CD4-positive, alpha-beta memory T cell (primary cell): ENCODE results near the gene SEC11A. TPM values are rescaled to one million over a fixed set of nuclear protein-coding genes. Genes with fewer than 3 reads are reported as not detected.

Source experiments
- CTCF ChIA-PET: fragments of 350-600 bp; sonication (Branson Sonifier 250); formaldehyde crosslinking; loops from one replicate; lab custom pipeline; 2021; ENCODE audit warnings: inconsistent platforms; ENCODE audit not compliant: partially characterized antibody; lab: Charles Lee
- POLR2A ChIA-PET: fragments of 350-600 bp; sonication (Branson Sonifier 250); formaldehyde crosslinking; loops from one replicate; lab custom pipeline; 2021; ENCODE audit not compliant: partially characterized antibody; lab: Charles Lee
- DNase-seq, 5 donors: peaks; one replicate each; pipeline versions ENCODE4 v3.0.0 to v3.0.0-alpha.2; 2020 to 2022; ENCODE audit warnings: mixed read lengths in 1 of 5
- H3K27ac ChIP-seq: one replicate; pipeline ENCODE4 v1.7.0; 2013; ENCODE audit warnings: low read depth, low read length
- H3K27me3 ChIP-seq: 2 replicates; pipeline ENCODE4 v1.7.0; 2013; ENCODE audit warnings: mild to moderate bottlenecking, low read length, moderate library complexity; ENCODE audit not compliant: insufficient read depth
- H3K36me3 ChIP-seq: 2 replicates; pipeline ENCODE4 v1.7.0; 2013; ENCODE audit warnings: mild to moderate bottlenecking, low read length, moderate library complexity; ENCODE audit not compliant: insufficient read depth
- H3K4me1 ChIP-seq: 2 replicates; pipeline ENCODE4 v1.7.0; 2013; ENCODE audit warnings: mild to moderate bottlenecking, low read length, moderate library complexity; ENCODE audit not compliant: insufficient read depth
- H3K4me3 ChIP-seq, 2 donors: one replicate each; pipeline ENCODE4 v1.7.0; 2013; ENCODE audit warnings: low read length in 2 of 2, mild to moderate bottlenecking in 1 of 2
- H3K9me3 ChIP-seq, 2 donors: one replicate each; pipeline ENCODE4 v1.7.0; 2013; ENCODE audit warnings: low read length in 2 of 2, control low read depth in 1 of 2; ENCODE audit not compliant: control insufficient read depth in 1 of 2
- H3K27ac Mint-ChIP-seq, 7 donors: one replicate each; pipeline ENCODE4 v1.8.0; 2020 to 2021; ENCODE audit warnings: mixed read lengths in 7 of 7, mild to moderate bottlenecking in 6 of 7, inconsistent platforms in 3 of 7, moderate library complexity in 3 of 7
- H3K27me3 Mint-ChIP-seq, 2 donors: one replicate each; pipeline ENCODE4 v1.8.0; 2020 to 2021; ENCODE audit warnings: mixed read lengths in 2 of 2
- H3K36me3 Mint-ChIP-seq, 2 donors: one replicate each; pipeline ENCODE4 v1.8.0; 2020 to 2021; ENCODE audit warnings: mixed read lengths in 2 of 2, inconsistent platforms in 1 of 2, mild to moderate bottlenecking in 1 of 2
- H3K4me1 Mint-ChIP-seq, 4 donors: one replicate each; pipeline ENCODE4 v1.8.0; 2020 to 2021; ENCODE audit warnings: mixed read lengths in 4 of 4, mild to moderate bottlenecking in 1 of 4
- H3K4me3 Mint-ChIP-seq, 8 donors: one replicate each; pipeline ENCODE4 v1.8.0; 2020 to 2021; ENCODE audit warnings: mixed read lengths in 8 of 8, mild to moderate bottlenecking in 7 of 8, moderate library complexity in 6 of 8, inconsistent platforms in 3 of 8
- H3K9me3 Mint-ChIP-seq, 8 donors: one replicate each; pipeline ENCODE4 v1.8.0; 2020 to 2021; ENCODE audit warnings: mixed read lengths in 8 of 8, mild to moderate bottlenecking in 5 of 8, inconsistent platforms in 3 of 8, moderate library complexity in 1 of 8
- intact Hi-C: fragments of 100-400 bp; cut with micrococcal nuclease; formaldehyde crosslinking; loops from one replicate; pipeline ENCODE4 v1.15.1; 2023
- polyA plus RNA-seq, 2 donors: library from polyadenylated mRNA; unstranded; fragments of 300-500 nt; fragmentation: Illumina TruSeq; gene quantifications; one replicate each; pipeline ENCODE4 v1.2.3, GENCODE V29; 2021
- total RNA-seq, 2 experiments: library from RNA; stranded (reverse); gene quantifications; one replicate each; pipeline ENCODE4 v1.2.3, GENCODE V29; 2021

The SEC11A gene
- total and polyA plus RNA-seq, 4 experiments from 2014 or later, result 85.0 to 168 (median 108) TPM

DNA sequence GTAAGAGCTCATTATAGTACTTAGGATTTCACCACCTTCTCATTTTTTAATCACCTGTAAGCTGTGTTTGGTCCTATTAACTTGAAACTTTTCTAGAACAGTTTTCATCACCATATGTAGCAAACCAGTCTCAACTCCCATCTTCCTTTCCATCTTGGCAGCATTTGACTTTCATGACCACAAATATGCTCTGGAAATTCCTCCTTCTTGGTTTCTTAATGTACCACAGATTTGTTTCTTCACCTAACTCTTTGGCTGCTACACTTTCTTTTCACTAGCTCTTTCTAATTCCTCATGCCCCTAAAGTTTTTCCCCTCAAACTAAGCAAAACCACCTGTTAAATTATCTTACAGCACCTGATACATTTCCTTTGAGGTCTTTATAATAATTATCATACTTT, 44.7 kb downstream of the SEC11A start:
- H3K36me3 Mint-ChIP-seq, result peaks cover 34 to 68% of the 10 kb centered on the region in 2 donors
- H3K27ac ChIP-seq, result no peak overlapping the region
- DNase-seq, result no peak
- H3K27ac Mint-ChIP-seq, result peak overlapping the region in 3 of 7 donors; percentile 72 to 80 (median 78)
- ChIA-PET CTCF (interaction anchor here (1.4 to 1.5 kb wide), 2 partner anchors 11 to 64 kb away, joined by 4 to 5 read pairs; no protein-coding TSS in a partner anchor), POLR2A (interaction anchor here (1.2 to 1.5 kb wide), 2 partner anchors 44 to 64 kb away, joined by 4 to 5 read pairs; partner anchors contain the start of gene SEC11A)
- no peaks in the 10 kb centered on the region for H3K4me1 ChIP-seq
- intact Hi-C loops, result no loop called here
- no peaks in the 10 kb centered on the region for H3K9me3 Mint-ChIP-seq
- H3K9me3 ChIP-seq, result no peaks in the 10 kb centered on the region
- H3K4me3 Mint-ChIP-seq, result no peak overlapping the region
- H3K4me3 ChIP-seq, result no peak overlapping the region
- peaks cover 28% of the 10 kb centered on the region for H3K36me3 ChIP-seq
- H3K27me3 Mint-ChIP-seq, result no peaks in the 10 kb centered on the region
- no peaks in the 10 kb centered on the region for H3K27me3 ChIP-seq
- H3K4me1 Mint-ChIP-seq, result peaks cover 0 to 10% (median 5%) of the 10 kb centered on the region in 4 donors

DNA sequence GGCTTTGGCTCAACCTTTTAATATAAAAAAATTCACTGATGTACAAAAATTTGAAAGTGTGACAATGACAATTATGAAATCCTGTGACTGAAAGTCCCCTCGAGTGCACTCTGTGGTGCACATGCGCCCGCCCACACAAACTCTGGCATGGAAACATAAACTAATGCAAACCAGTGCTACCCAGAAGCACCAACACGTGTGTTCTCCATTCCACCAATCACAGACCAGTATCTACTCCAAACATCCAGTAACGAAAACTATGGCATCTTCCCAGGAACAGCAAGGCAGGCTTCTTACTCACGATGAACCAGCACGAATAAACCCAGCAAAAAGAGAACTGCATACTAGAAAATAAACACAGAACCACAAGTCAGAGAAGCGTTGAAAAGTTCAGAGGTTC, 46.2 kb downstream of the SEC11A start:
- H3K27me3 Mint-ChIP-seq, result no peaks in the 10 kb centered on the region
- DNase-seq, result no peak
- H3K36me3 ChIP-seq, result peaks cover 22% of the 10 kb centered on the region
- peak overlapping the region in 5 of 7 donors; percentile 5 to 77 (median 54) for H3K27ac Mint-ChIP-seq
- H3K27ac ChIP-seq, result no peak overlapping the region
- intact Hi-C loops, result no loop called here
- H3K4me3 ChIP-seq, result no peak overlapping the region
- H3K27me3 ChIP-seq, result no peaks in the 10 kb centered on the region
- ChIA-PET CTCF (no interaction called here), POLR2A (interaction anchor here (0.8 to 1.1 kb wide), 3 partner anchors 15 to 78 kb away, joined by 3 to 4 read pairs (median 3); partner anchors contain the start of genes SEC11A and WDR73)
- peaks cover 0 to 9% (median under 1%) of the 10 kb centered on the region in 4 donors for H3K4me1 Mint-ChIP-seq
- no peaks in the 10 kb centered on the region for H3K9me3 Mint-ChIP-seq
- H3K36me3 Mint-ChIP-seq, result peaks cover 35 to 69% of the 10 kb centered on the region in 2 donors
- no peaks in the 10 kb centered on the region for H3K4me1 ChIP-seq
- H3K9me3 ChIP-seq, result no peaks in the 10 kb centered on the region
- no peak overlapping the region for H3K4me3 Mint-ChIP-seq

GRCh38 chr15:84668221-84668982, 47.5 kb downstream of the SEC11A start:
- POLR2A ChIA-PET, result no interaction called here
- H3K4me3 ChIP-seq, result no peak overlapping the region
- peaks cover 36 to 65% of the 10 kb centered on the region in 2 donors for H3K36me3 Mint-ChIP-seq
- peaks cover 18% of the 10 kb centered on the region for H3K36me3 ChIP-seq
- no peaks in the 10 kb centered on the region for H3K9me3 ChIP-seq
- peaks cover 0 to 9% (median 0%) of the 10 kb centered on the region in 4 donors for H3K4me1 Mint-ChIP-seq
- no peaks in the 10 kb centered on the region for H3K27me3 ChIP-seq
- no peaks in the 10 kb centered on the region for H3K27me3 Mint-ChIP-seq
- H3K27ac Mint-ChIP-seq, result peak overlapping the region in 5 of 7 donors; percentile 0 to 69 (median 53)
- DNase-seq, result no peak
- H3K9me3 Mint-ChIP-seq, result no peaks in the 10 kb centered on the region
- H3K4me1 ChIP-seq, result no peaks in the 10 kb centered on the region
- no peak overlapping the region for H3K27ac ChIP-seq
- H3K4me3 Mint-ChIP-seq, result no peak overlapping the region
- intact Hi-C loops, result no loop called here
- CTCF ChIA-PET, result no interaction called here

GRCh38 chr15:84666373-84666772, 49.6 kb downstream of the SEC11A start:
- Mint-ChIP-seq H3K4me1 (peaks cover 0 to 5% (median 0%) of the 10 kb centered on the region in 4 donors), H3K9me3 (no peaks in the 10 kb centered on the region), H3K27me3 (no peaks in the 10 kb centered on the region), H3K27ac (peak overlapping the region in 4 of 7 donors; percentile 2 to 90 (median 50)), H3K36me3 (peaks cover 29 to 60% of the 10 kb centered on the region in 2 donors), H3K4me3 (peak overlapping the region in 1 of 8 donors; percentile 5)
- H3K27me3 ChIP-seq, result no peaks in the 10 kb centered on the region
- no peak overlapping the region for H3K27ac ChIP-seq
- ChIA-PET POLR2A (no interaction called here), CTCF (interaction anchor here (1.0 kb wide), 1 partner anchor 11 kb away, joined by 3 read pairs; no protein-coding TSS in a partner anchor)
- intact Hi-C loops, result no loop called here
- no peak overlapping the region for H3K4me3 ChIP-seq
- no peaks in the 10 kb centered on the region for H3K4me1 ChIP-seq
- no peak for DNase-seq
- peaks cover 18% of the 10 kb centered on the region for H3K36me3 ChIP-seq
- no peaks in the 10 kb centered on the region for H3K9me3 ChIP-seq

DNA sequence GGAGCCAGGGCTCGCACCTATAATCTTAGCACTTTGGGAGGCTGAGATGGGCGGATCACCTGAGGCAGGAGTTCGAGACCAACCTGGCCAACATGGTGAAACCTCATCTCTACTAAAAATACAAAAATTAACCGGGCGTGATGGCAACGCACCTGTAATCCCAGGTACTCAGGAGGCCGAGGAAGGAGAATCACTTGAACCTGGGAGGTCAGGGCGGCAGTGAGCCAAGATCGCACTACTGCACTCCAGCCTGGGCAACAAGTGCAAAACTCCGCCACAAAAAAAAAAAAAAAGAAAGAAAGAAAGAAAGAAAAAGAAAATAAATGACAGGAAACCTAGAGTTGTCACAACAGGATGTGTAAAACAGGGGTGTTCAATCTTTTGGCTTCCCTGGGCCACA, 54.9 kb downstream of the SEC11A start:
- no peaks in the 10 kb centered on the region for H3K9me3 ChIP-seq
- Mint-ChIP-seq H3K27ac (peak overlapping the region in 1 of 7 donors; percentile 41), H3K9me3 (no peaks in the 10 kb centered on the region), H3K36me3 (peaks cover 7 to 16% of the 10 kb centered on the region in 2 donors), H3K4me1 (peaks cover 7 to 30% (median 18%) of the 10 kb centered on the region in 4 donors), H3K27me3 (no peaks in the 10 kb centered on the region), H3K4me3 (no peak overlapping the region)
- CTCF ChIA-PET, result interaction anchor here (0.6 to 3.3 kb wide), 6 partner anchors 60 to 113 kb away, joined by 3 to 15 read pairs (median 3); no protein-coding TSS in a partner anchor
- H3K36me3 ChIP-seq, result no peaks in the 10 kb centered on the region
- peaks cover 20% of the 10 kb centered on the region for H3K4me1 ChIP-seq
- no peaks in the 10 kb centered on the region for H3K27me3 ChIP-seq
- H3K4me3 ChIP-seq, result no peak overlapping the region
- intact Hi-C loops, result no loop called here
- no peak overlapping the region for H3K27ac ChIP-seq
- POLR2A ChIA-PET, result interaction anchor here (1.2 kb wide), 1 partner anchor 90 kb away, joined by 3 read pairs; no protein-coding TSS in a partner anchor
- DNase-seq, result no peak

DNA sequence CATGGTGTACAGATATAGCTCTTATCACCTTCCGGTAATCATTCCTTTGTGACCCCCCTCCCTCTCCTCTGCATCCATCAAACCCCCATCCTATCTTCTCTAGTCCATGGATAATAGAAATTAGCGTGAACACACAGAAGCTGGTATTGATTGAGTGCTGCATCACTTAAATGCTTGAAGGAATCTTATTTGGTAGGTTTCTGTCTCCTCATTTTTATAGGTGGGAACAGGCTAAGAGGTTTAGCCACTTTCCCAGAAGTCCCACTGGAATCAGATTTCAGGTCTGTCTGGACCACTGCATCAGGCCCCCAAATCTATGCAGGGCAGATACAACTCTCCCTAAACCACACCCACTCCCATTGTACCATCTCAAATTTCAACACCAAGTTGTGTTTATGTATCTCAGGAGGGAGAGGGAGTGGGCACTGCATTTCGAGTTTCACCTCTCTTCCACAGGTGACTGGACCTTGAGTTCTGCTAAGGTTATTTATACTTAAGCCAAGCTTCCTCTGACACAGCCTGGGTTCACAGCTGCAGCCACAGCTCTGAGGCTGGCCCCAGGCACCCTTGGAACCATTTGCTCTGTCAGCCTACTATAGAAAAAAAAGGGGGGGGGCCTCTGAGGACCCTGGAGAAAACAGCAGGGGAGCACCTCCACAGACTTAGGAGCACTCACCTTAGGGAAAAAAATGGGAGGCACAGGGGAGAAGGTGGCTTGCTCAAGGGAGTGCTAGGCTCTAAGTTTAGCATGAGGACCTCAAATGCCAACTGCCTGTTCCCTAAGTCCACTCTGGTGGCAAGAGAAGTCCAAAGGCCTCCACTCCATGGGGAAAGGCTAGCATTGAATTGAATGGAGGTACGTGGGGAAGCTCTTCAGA, 55.8 kb downstream of the SEC11A start:
- Histone ChIP-seq H3K4me1 (peaks cover 24% of the 10 kb centered on the region), H3K27me3 (no peaks in the 10 kb centered on the region), H3K27ac (no peak overlapping the region), H3K36me3 (no peaks in the 10 kb centered on the region), H3K9me3 (no peaks in the 10 kb centered on the region), H3K4me3 (no peak overlapping the region)
- Mint-ChIP-seq H3K27me3 (no peaks in the 10 kb centered on the region), H3K36me3 (peaks cover 7 to 9% of the 10 kb centered on the region in 2 donors), H3K27ac (peak overlapping the region in 6 of 7 donors; percentile 30 to 88 (median 70)), H3K9me3 (no peaks in the 10 kb centered on the region), H3K4me1 (peaks cover 7 to 38% (median 21%) of the 10 kb centered on the region in 4 donors), H3K4me3 (peak overlapping the region in 5 of 8 donors; percentile 4 to 67 (median 20))
- ChIA-PET POLR2A (interaction anchor here (1.2 to 8.8 kb wide), 4 partner anchors 60 to 89 kb away, joined by 3 to 144 read pairs (median 26); partner anchors contain the start of gene SEC11A), CTCF (interaction anchor here (0.9 to 3.5 kb wide), 14 partner anchors 11 to 112 kb away, joined by 3 to 19 read pairs (median 4); partner anchors contain the start of gene SEC11A)
- intact Hi-C loops, result no loop called here
- no peak for DNase-seq
